B cell (primary cell): ENCODE data around the gene ALG8.

Experiments
- EZH2 ChIP-seq: IDR thresholded peaks from 2 replicates; pipeline ENCODE4 v1.6.1; 2012; ENCODE audit warnings: borderline replicate concordance, low read depth, mild to moderate bottlenecking, moderate library complexity, low read length; ENCODE audit not compliant: insufficient read depth, poor library complexity, severe bottlenecking
- TF ChIP-seq, protein P1 (sequence below): fragments of 200-600 bp; IDR thresholded peaks from one replicate; pipeline ENCODE4 v1.8.0; 2022; ENCODE audit warnings: antibody characterized with exemption, mild to moderate bottlenecking

DNA sequence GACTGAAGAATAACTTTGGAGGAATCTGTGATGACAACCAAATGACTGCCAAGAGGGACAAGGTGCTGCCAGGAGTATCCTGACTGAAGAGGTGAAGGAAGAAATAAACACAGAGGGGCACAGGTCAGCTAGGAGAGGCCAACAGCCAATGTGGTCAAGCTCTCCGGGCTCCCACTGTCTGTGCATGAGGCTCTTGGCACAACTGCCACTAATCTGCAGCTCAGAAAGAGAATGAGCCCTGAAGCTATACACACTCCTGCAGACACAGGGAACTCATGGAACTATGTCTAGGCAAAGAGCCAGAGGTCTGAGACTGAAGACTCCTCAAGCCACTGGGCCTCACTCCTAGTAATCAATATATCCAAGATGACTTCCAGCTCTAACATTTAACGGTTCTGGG is 68.8 kb downstream of the ALG8 start:
- TF ChIP-seq, protein P1, sequence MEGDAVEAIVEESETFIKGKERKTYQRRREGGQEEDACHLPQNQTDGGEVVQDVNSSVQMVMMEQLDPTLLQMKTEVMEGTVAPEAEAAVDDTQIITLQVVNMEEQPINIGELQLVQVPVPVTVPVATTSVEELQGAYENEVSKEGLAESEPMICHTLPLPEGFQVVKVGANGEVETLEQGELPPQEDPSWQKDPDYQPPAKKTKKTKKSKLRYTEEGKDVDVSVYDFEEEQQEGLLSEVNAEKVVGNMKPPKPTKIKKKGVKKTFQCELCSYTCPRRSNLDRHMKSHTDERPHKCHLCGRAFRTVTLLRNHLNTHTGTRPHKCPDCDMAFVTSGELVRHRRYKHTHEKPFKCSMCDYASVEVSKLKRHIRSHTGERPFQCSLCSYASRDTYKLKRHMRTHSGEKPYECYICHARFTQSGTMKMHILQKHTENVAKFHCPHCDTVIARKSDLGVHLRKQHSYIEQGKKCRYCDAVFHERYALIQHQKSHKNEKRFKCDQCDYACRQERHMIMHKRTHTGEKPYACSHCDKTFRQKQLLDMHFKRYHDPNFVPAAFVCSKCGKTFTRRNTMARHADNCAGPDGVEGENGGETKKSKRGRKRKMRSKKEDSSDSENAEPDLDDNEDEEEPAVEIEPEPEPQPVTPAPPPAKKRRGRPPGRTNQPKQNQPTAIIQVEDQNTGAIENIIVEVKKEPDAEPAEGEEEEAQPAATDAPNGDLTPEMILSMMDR, result no peak
- TF ChIP-seq EZH2, result no peak
